Effector memory CD4-positive, alpha-beta T cell (primary cell): Measurements from ENCODE around the gene TKT.

Experiments used
- DNase-seq, 3 donors: peaks; one replicate each; pipeline ENCODE4 v3.0.0-alpha.2; 2020
- H3K27ac ChIP-seq: 2 replicates; pipeline ENCODE4 v1.7.0; 2013; ENCODE audit warnings: mild to moderate bottlenecking, low read length, moderate library complexity; ENCODE audit not compliant: insufficient read depth, poor library complexity, severe bottlenecking
- H3K27me3 ChIP-seq: replicated peaks from 2 replicates; pipeline ENCODE4 v1.7.0; 2013; ENCODE audit warnings: mild to moderate bottlenecking, low read length; ENCODE audit not compliant: insufficient read depth, control insufficient read depth, poor library complexity, severe bottlenecking
- H3K36me3 ChIP-seq: 2 replicates; pipeline ENCODE4 v1.7.0; 2013; ENCODE audit warnings: mild to moderate bottlenecking, low read length, moderate library complexity; ENCODE audit not compliant: control insufficient read depth, insufficient read depth
- H3K4me1 ChIP-seq: 2 replicates; pipeline ENCODE4 v1.7.0; 2013; ENCODE audit warnings: low read length, mild to moderate bottlenecking; ENCODE audit not compliant: control insufficient read depth, insufficient read depth, poor library complexity, severe bottlenecking
- H3K4me3 ChIP-seq: 2 replicates; pipeline ENCODE4 v1.7.0; 2013; ENCODE audit warnings: low read length, low read depth, mild to moderate bottlenecking; ENCODE audit not compliant: insufficient read depth, poor library complexity, severe bottlenecking
- H3K9me3 ChIP-seq: 2 replicates; pipeline ENCODE4 v1.7.0; 2013; ENCODE audit warnings: mild to moderate bottlenecking, low read length, moderate library complexity; ENCODE audit not compliant: control insufficient read depth

Gene TKT

DNA sequence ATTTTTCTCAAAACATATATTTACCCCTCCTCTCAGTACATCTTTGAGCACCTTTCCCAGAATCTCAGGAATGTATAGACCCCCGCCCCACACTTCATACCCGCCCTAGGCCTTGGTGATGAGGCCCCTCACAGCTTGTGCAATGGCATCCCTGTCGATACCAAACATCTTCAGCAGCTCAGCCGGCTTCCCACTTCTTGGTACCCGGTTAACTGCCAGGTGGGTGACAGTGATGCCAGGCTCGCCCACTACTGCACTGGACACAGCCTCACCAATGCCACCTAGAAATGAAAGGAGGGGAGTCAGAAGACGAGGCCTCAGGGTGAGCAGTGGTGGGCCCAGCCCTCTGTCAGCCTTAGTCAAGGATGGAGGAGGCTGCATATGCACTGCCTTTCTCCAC, 30.2 kb downstream of the TKT start:
- DNase-seq, result no peak
- H3K4me1 ChIP-seq, result no peaks in the 10 kb centered on the region
- H3K4me3 ChIP-seq, result no peak overlapping the region
- H3K27me3 ChIP-seq, result no peaks in the 10 kb centered on the region
- no peaks in the 10 kb centered on the region for H3K9me3 ChIP-seq
- H3K36me3 ChIP-seq, result peaks cover 62% of the 10 kb centered on the region
- no peak overlapping the region for H3K27ac ChIP-seq

- Histone ChIP-seq H3K36me3 (peaks cover 57% of the 10 kb centered on the region), H3K4me1 (no peaks in the 10 kb centered on the region), H3K4me3 (no peak overlapping the region), H3K27ac (no peak overlapping the region), H3K27me3 (no peaks in the 10 kb centered on the region), H3K9me3 (no peaks in the 10 kb centered on the region)
- DNase-seq, result no peak
Observed at GRCh38 chr3:53225181-53225580, 30.6 kb downstream of the TKT start.

DNA sequence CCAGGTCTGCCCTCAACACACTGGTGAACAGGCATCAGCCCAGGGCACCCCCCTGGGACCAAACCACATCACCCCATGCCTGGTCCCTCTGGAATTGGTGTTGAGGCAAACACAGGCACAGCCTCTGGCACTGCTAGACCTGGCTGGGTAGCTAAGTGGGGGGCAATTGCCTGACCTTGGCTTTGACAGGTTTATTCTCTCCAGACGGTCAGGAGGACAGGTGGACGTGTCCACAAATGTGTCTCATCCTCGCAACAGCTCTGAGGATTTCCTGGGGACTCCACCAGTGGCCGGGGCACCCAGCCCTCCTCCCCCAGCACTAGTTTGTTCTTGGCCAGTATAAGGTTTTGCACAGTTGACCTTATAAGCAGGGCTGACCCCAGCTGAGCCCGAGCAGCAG, 31.3 kb downstream of the TKT start:
- no peak overlapping the region for H3K27ac ChIP-seq
- no peak overlapping the region for H3K4me3 ChIP-seq
- peaks cover 51% of the 10 kb centered on the region for H3K36me3 ChIP-seq
- DNase-seq, result no peak
- H3K9me3 ChIP-seq, result no peaks in the 10 kb centered on the region
- H3K27me3 ChIP-seq, result no peaks in the 10 kb centered on the region
- H3K4me1 ChIP-seq, result no peaks in the 10 kb centered on the region

DNA sequence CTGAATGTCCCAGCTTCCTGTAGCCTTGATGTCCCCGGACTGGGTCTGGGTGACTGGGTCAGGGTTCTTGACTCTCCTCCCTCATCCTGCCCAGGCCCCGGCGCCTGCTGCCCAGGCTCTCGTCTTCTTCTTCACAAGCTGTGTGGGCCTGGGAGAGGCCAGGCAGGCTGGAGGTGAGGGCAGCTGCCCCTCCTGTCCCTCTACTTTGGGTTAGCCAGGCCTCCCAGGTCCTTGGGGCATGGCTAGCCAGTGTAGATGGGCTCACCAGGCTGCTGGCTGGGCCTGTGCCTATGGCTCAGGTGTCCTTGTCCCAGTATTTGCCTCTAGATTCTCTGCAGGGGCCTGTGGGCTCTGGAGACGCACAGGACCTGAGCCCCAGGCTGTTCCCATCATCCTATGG, 31.8 kb downstream of the TKT start:
- Histone ChIP-seq H3K36me3 (peaks cover 46% of the 10 kb centered on the region), H3K4me3 (no peak overlapping the region), H3K9me3 (no peaks in the 10 kb centered on the region), H3K27ac (no peak overlapping the region), H3K27me3 (no peaks in the 10 kb centered on the region), H3K4me1 (no peaks in the 10 kb centered on the region)
- DNase-seq, result no peak

DNA sequence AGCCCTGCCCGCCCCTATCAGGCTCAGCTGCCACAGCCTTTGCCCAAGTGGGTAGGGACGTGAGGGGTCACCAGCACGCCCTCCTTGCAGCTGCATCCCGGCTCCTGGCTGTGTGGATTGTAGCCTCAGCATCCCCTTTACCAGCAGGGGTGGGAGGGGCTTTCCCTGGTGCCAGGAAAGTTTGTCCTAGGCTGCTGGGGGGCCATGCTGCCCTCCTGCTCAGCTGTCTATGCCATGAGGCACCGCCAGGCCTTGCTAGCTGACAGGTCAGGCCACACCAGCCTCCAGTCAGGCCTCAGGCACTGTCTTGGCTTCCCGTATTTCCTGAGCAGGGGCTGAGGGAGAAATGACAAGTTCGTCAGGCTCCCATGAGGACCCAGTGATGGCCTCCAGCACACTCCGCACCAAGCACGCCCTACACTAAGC, 32.3 kb downstream of the TKT start:
- H3K27ac ChIP-seq, result no peak overlapping the region
- H3K4me1 ChIP-seq, result no peaks in the 10 kb centered on the region
- H3K27me3 ChIP-seq, result no peaks in the 10 kb centered on the region
- DNase-seq, result no peak
- H3K4me3 ChIP-seq, result no peak overlapping the region
- H3K36me3 ChIP-seq, result peaks cover 41% of the 10 kb centered on the region
- H3K9me3 ChIP-seq, result no peaks in the 10 kb centered on the region

DNA sequence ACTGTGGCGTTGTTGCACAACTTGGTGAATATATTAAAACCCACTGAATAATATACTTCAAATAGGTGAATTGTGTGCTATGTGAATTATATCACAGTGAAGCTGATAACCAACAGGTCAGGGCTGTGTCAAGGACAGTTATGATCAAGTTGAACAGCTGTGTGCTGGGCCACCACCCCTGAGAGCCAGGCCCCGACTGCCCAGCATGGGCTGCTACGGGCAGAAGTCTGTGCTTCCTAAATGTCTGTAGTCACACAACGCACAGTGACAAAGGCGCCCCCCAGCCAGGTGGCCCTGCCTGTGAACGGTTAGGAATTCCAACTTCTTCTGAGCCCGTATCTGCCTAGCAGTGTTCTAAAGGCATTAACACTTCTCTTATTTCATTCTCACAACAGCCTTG, 32.8 kb downstream of the TKT start:
- Histone ChIP-seq H3K4me3 (no peak overlapping the region), H3K27me3 (no peaks in the 10 kb centered on the region), H3K9me3 (no peaks in the 10 kb centered on the region), H3K4me1 (no peaks in the 10 kb centered on the region), H3K36me3 (peaks cover 36% of the 10 kb centered on the region), H3K27ac (no peak overlapping the region)
- no peak for DNase-seq

DNA sequence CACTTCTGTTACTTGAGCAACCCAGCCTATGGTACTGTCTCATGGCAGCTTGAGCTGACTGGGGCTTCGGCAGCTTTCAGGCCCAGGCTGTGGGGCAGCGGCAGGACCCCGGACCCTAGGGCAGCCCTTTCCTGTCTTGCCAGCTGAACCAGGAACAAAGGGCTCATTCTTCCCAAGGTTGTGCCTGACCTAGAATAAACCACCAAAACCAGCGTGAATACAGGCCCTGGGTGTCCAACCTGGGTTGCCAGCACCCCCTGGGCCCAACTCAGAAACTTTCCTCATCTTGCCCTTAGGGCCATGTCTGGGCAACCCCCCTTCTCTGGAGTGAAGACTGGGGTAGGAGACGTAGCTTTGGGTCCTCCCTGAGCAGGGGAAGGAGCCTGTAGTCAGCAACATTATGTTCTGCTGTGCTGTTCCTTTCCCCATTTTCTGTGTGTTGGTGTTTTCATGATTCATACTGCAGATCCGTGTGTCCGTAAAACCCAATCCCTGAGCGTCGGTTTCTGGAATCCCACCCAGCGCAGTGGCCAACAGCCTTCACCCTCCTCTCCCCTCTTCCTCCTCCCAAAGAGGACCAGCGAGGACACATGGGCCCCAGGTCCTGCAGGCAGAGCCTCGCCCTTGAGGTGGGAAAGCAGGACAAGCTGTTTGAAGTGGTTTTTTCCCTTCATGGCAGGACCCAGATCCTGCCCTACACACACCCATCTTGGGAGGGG, 33.5 kb downstream of the TKT start:
- Histone ChIP-seq H3K4me1 (no peaks in the 10 kb centered on the region), H3K36me3 (peaks cover 29% of the 10 kb centered on the region), H3K9me3 (no peaks in the 10 kb centered on the region), H3K4me3 (no peak overlapping the region), H3K27ac (no peak overlapping the region), H3K27me3 (no peaks in the 10 kb centered on the region)
- no peak for DNase-seq

- Histone ChIP-seq H3K9me3 (no peaks in the 10 kb centered on the region), H3K27ac (no peak overlapping the region), H3K36me3 (peaks cover 24% of the 10 kb centered on the region), H3K27me3 (no peaks in the 10 kb centered on the region), H3K4me1 (no peaks in the 10 kb centered on the region), H3K4me3 (no peak overlapping the region)
- no peak for DNase-seq
Observed at GRCh38 chr3:53221827-53222182, 34.0 kb downstream of the TKT start.

- no peak for DNase-seq
- H3K4me3 ChIP-seq, result no peak overlapping the region
- no peaks in the 10 kb centered on the region for H3K27me3 ChIP-seq
- no peaks in the 10 kb centered on the region for H3K9me3 ChIP-seq
- no peak overlapping the region for H3K27ac ChIP-seq
- peaks cover 19% of the 10 kb centered on the region for H3K36me3 ChIP-seq
- H3K4me1 ChIP-seq, result no peaks in the 10 kb centered on the region
Observed at GRCh38 chr3:53221345-53221744, 34.5 kb downstream of the TKT start.

DNA sequence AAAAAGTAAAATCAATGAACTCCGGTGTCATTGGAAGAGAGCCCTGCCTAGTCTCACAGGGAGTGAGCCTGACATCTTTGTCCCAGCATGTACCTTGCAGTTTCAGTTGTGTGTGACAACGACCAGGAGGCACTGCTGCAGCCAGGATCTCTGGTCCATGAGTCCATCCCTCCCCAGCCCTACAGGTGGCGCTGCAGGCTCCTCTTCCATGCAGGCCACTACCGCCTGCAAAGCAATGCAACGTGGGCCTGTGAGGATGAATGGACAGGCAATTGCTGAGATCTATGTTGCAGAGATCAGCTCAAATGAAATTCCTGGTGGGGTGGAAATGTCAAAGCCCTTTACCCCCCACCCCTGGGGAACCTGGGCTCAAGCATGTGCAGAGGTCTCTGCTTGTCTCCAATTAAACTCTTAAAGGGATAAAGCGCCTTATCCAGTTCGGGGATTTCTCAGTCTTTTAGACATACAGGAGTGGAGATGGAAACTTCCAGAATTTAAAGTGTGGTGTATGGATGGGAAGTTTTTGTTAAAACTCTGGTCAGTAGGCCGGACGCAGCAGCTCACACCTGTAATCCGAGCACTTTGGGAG, 35.8 kb downstream of the TKT start:
- H3K4me1 ChIP-seq, result no peaks in the 10 kb centered on the region
- no peak overlapping the region for H3K27ac ChIP-seq
- peaks cover 10% of the 10 kb centered on the region for H3K36me3 ChIP-seq
- H3K4me3 ChIP-seq, result no peak overlapping the region
- H3K27me3 ChIP-seq, result no peaks in the 10 kb centered on the region
- DNase-seq, result peak; percentile 30 to 54 (median 46)
- H3K9me3 ChIP-seq, result no peaks in the 10 kb centered on the region
